HG02973 (cell line): ENCODE results near the gene ERC1.
A peak's percentile ranks its signal among the peaks of the same experiment; 100 is the strongest.

Source experiments
- ATAC-seq: cut with Tn5 transposase; IDR thresholded peaks from one replicate; pipeline ENCODE4 v1.9.1; 2021; ENCODE audit warnings: moderate library complexity; ENCODE audit not compliant: unreplicated experiment

ERC1 gene

GRCh38 chr12:1528791-1529190 lies 537.8 kb downstream of the ERC1 start:
- ATAC-seq = no peak

GRCh38 chr12:1529228-1529861 lies 538.3 kb downstream of the ERC1 start:
- ATAC-seq = no peak

GRCh38 chr12:1529862-1530591 lies 539.0 kb downstream of the ERC1 start:
- no peak for ATAC-seq

GRCh38 chr12:1530592-1531152 lies 539.6 kb downstream of the ERC1 start:
- no peak for ATAC-seq

GRCh38 chr12:1531153-1531653 lies 540.2 kb downstream of the ERC1 start:
- ATAC-seq = no peak

GRCh38 chr12:1531654-1532374 lies 540.8 kb downstream of the ERC1 start:
- no peak for ATAC-seq

GRCh38 chr12:1532375-1533165 lies 541.5 kb downstream of the ERC1 start:
- no peak for ATAC-seq

GRCh38 chr12:1533205-1533601 lies 542.2 kb downstream of the ERC1 start:
- no peak for ATAC-seq

- ATAC-seq = peak; percentile 45
Measured at GRCh38 chr12:1533602-1534304, 542.7 kb downstream of the ERC1 start.

- ATAC-seq = no peak
Measured at GRCh38 chr12:1534748-1535147, 543.7 kb downstream of the ERC1 start.

- no peak for ATAC-seq
Measured at GRCh38 chr12:1536817-1537216, 545.8 kb downstream of the ERC1 start.

- ATAC-seq = no peak
Measured at GRCh38 chr12:1539135-1539534, 548.1 kb downstream of the ERC1 start.

- no peak for ATAC-seq
Measured at GRCh38 chr12:1540690-1541089, 549.7 kb downstream of the ERC1 start.

GRCh38 chr12:1542599-1542998 lies 551.6 kb downstream of the ERC1 start:
- ATAC-seq = no peak

- no peak for ATAC-seq
Measured at GRCh38 chr12:1544996-1545700, 554.1 kb downstream of the ERC1 start.
